Psoas muscle (tissue), 8 donors: ENCODE results near the gene PFKM. TPM values are rescaled to one million over a fixed set of nuclear protein-coding genes. Genes with fewer than 3 reads are reported as not detected.
A peak's percentile ranks its signal among the peaks of the same experiment; 100 is the strongest.

Source experiments
- ATAC-seq, 4 donors: fragments of 200-7000 bp; cut with Tn5 transposase; one replicate each; pipeline ENCODE4 v1.9.1; 2020; ENCODE audit warnings: moderate library complexity in 3 of 4, mild to moderate bottlenecking in 2 of 4
- DNase-seq, 2 donors: peaks; one replicate each; pipeline ENCODE4 v3.0.0-alpha.2; 2020
- H3K27ac ChIP-seq: fragments of 200-600 bp; one replicate; pipeline ENCODE4 v1.8.0; 2022
- H3K27me3 ChIP-seq, 3 donors: fragments of 200-600 bp in 1 of 3; one replicate each; pipeline versions ENCODE4 v1.6.1 to v1.8.0; 2013 to 2022; ENCODE audit warnings: low read length in 2 of 3, mild to moderate bottlenecking in 2 of 3, moderate library complexity in 1 of 3; ENCODE audit not compliant: insufficient read depth in 3 of 3
- H3K36me3 ChIP-seq, 2 donors: fragments of 200-600 bp in 1 of 2; one replicate each; pipeline versions ENCODE4 v1.6.1 to v1.8.0; 2013 to 2022; ENCODE audit warnings: low read depth in 1 of 2, mild to moderate bottlenecking in 1 of 2, moderate library complexity in 1 of 2; ENCODE audit not compliant: insufficient read depth in 1 of 2
- H3K4me1 ChIP-seq: fragments of 200-600 bp; one replicate; pipeline ENCODE4 v1.8.0; 2022
- H3K4me3 ChIP-seq: fragments of 200-600 bp; one replicate; pipeline ENCODE4 v1.8.0; 2022; ENCODE audit warnings: mild to moderate bottlenecking
- H3K9me3 ChIP-seq: fragments of 200-600 bp; one replicate; pipeline ENCODE4 v1.8.0; 2022
- CTCF ChIP-seq: fragments of 200-600 bp; IDR thresholded peaks from one replicate; pipeline ENCODE4 v1.8.0; 2022; ENCODE audit warnings: antibody characterized with exemption
- WGBS, 3 donors: extraction: QIAGEN DNeasy Blood & Tissue Kit; methylation state at CpG; one replicate each; pipeline versions ENCODE4 v1.1.6 to v1.1.7; 2013; 5-methylcytosine and 5-hydroxymethylcytosine counted together
- intact Hi-C, 2 donors: fragments of 100-400 bp; cut with DNase I; formaldehyde crosslinking; loops; one replicate each; pipeline versions ENCODE4 v1.11.0 to v1.14.2; 2022
- polyA plus RNA-seq, 3 donors: library from polyadenylated mRNA; stranded (reverse); fragments of 200-250 nt; gene quantifications; one replicate each; pipeline ENCODE4 v1.2.3, GENCODE V29; 2013
- total RNA-seq, 4 donors: library from RNA; stranded (reverse); fragmentation: NEBNext Ultra II Directional in 2 of 4; extraction: Animal tissue kit (Norgen Biotek cat#: 25700) in 2 of 4; gene quantifications; one replicate each; pipeline versions ENCODE4 v1.2.1 to v1.2.4, GENCODE V29; 2021 to 2023
- donor health status: healthy with polysubstance abuse.
- donor health status: DM: no; HTN: no; CAD: no; lungs with moderate emphysema.
- donor health status: Bipolar disorder and iron deficiency.
- donor health status: healthy.
- donor health status: DM: yes; HTN: yes; CAD: no.
- donor health status: DM: no; HTN: no; CAD: no.
- donor health status: DM: no; HTN: no; CAD: no.
- donor health status: DM: yes; HTN: yes; CAD: no.

The PFKM gene
- total and polyA plus RNA-seq, 7 donors: 65.1 to 1,283 (median 618) TPM

GRCh38 chr12:48128800-48129199 is 9.6 kb downstream of the PFKM start:
- 55 to 97% (median 75%) methylated on average over 1 of the region's 1 CpG for WGBS, 3 donors
- Histone ChIP-seq H3K36me3 (peaks cover 26 to 82% of the 10 kb centered on the region in 2 donors), H3K27me3 (no peaks in the 10 kb centered on the region), H3K4me1 (peaks cover 54% of the 10 kb centered on the region), H3K4me3 (peak overlapping the region; percentile 75), H3K27ac (peak overlapping the region; percentile 87), H3K9me3 (no peaks in the 10 kb centered on the region)
- ATAC-seq (no peak), DNase-seq (no peak)
- intact Hi-C loops: no loop called here
- no peak for TF ChIP-seq CTCF

GRCh38 chr12:48129376-48129775 is 10.2 kb downstream of the PFKM start:
- 23 to 41% (median 33%) methylated on average over 1 of the region's 1 CpG for WGBS, 3 donors
- Histone ChIP-seq H3K27ac (peak overlapping the region; percentile 87), H3K4me3 (peak overlapping the region; percentile 75), H3K9me3 (no peaks in the 10 kb centered on the region), H3K36me3 (peaks cover 32 to 82% of the 10 kb centered on the region in 2 donors), H3K4me1 (peaks cover 59% of the 10 kb centered on the region), H3K27me3 (no peaks in the 10 kb centered on the region)
- no peak for DNase-seq
- no peak for TF ChIP-seq CTCF
- ATAC-seq: no peak
- intact Hi-C loops: no loop called here

GRCh38 chr12:48131517-48131916 is 12.4 kb downstream of the PFKM start:
- intact Hi-C loops: loop anchor here in 1 of 2 donors (2.0 kb wide), 1 partner anchor 13 kb away; no protein-coding TSS in a partner anchor
- peaks cover 56% of the 10 kb centered on the region for H3K4me1 ChIP-seq
- WGBS, 3 donors: 33 to 70% (median 36%) methylated on average over 2 of the region's 2 CpGs
- H3K27me3 ChIP-seq: no peaks in the 10 kb centered on the region
- peak overlapping the region; percentile 87 for H3K27ac ChIP-seq
- TF ChIP-seq CTCF: no peak
- ATAC-seq (peak in 2 of 4 donors; percentile 24 to 47), DNase-seq (no peak)
- no peak overlapping the region for H3K4me3 ChIP-seq
- no peaks in the 10 kb centered on the region for H3K9me3 ChIP-seq
- peaks cover 35 to 94% of the 10 kb centered on the region in 2 donors for H3K36me3 ChIP-seq

- Histone ChIP-seq H3K9me3 (no peaks in the 10 kb centered on the region), H3K27me3 (no peaks in the 10 kb centered on the region), H3K27ac (peak overlapping the region; percentile 87), H3K4me3 (no peak overlapping the region), H3K4me1 (peaks cover 56% of the 10 kb centered on the region), H3K36me3 (peaks cover 35 to 100% of the 10 kb centered on the region in 2 donors)
- WGBS, 3 donors: 90 to 94% (median 92%) methylated on average over 14 of the region's 14 CpGs
- TF ChIP-seq CTCF: no peak
- ATAC-seq: no peak
- intact Hi-C loops: no loop called here
- no peak for DNase-seq
Measured at GRCh38 chr12:48132826-48133225, 13.7 kb downstream of the PFKM start.

GRCh38 chr12:48135027-48135426 is 15.9 kb downstream of the PFKM start:
- Histone ChIP-seq H3K27ac (peak overlapping the region; percentile 20), H3K36me3 (peaks cover 37 to 100% of the 10 kb centered on the region in 2 donors), H3K4me1 (peaks cover 34% of the 10 kb centered on the region), H3K9me3 (no peaks in the 10 kb centered on the region), H3K4me3 (no peak overlapping the region), H3K27me3 (no peaks in the 10 kb centered on the region)
- intact Hi-C loops: no loop called here
- no peak for TF ChIP-seq CTCF
- 90 to 94% (median 90%) methylated on average over 5 of the region's 5 CpGs for WGBS, 3 donors
- no peak for DNase-seq
- no peak for ATAC-seq
